HL-60/S4 treated with phorbol 12-myristate 13-acetate at 8.2 ng/mL for 4 days and 3 days (cell line): ENCODE data around the gene GTF2F1.
"Not testable (repeated sequence)": the region's sequence is repeated elsewhere in the genome, so short reads cannot be mapped to it uniquely, and the experiment has no call there.

Source experiments
- in situ Hi-C: fragments of 300-500 bp; cut with MboI; formaldehyde crosslinking; loops from 2 replicates; pipeline ENCODE4 v1.15.0; 2022; ENCODE audit warnings: low sequenced_read_pairs

The GTF2F1 gene

GRCh38 chr19:6417713-6418561 is 25.0 kb upstream of the GTF2F1 start:
- in situ Hi-C loops, result no loop called here

GRCh38 chr19:6416658-6417405 is 23.9 kb upstream of the GTF2F1 start:
- in situ Hi-C loops, result no loop called here

GRCh38 chr19:6415591-6416190 is 22.7 kb upstream of the GTF2F1 start:
- in situ Hi-C loops, result no loop called here

- in situ Hi-C loops, result no loop called here
Observed at GRCh38 chr19:6414793-6415590, 22.0 kb upstream of the GTF2F1 start.

- in situ Hi-C loops, result no loop called here
Observed at GRCh38 chr19:6413721-6414643, 21.0 kb upstream of the GTF2F1 start.

GRCh38 chr19:6413291-6413690 is 20.3 kb upstream of the GTF2F1 start:
- in situ Hi-C loops, result no loop called here

- in situ Hi-C loops, result no loop called here
Observed at GRCh38 chr19:6412447-6413091, 19.6 kb upstream of the GTF2F1 start.

- in situ Hi-C loops, result no loop called here
Observed at GRCh38 chr19:6412061-6412446, 19.1 kb upstream of the GTF2F1 start.

- in situ Hi-C loops, result no loop called here
Observed at GRCh38 chr19:6409346-6409745, 16.4 kb upstream of the GTF2F1 start.

- in situ Hi-C loops, result no loop called here
Observed at GRCh38 chr19:6406401-6406800, 13.4 kb upstream of the GTF2F1 start.

- in situ Hi-C loops, result no loop called here
Observed at GRCh38 chr19:6402837-6403608, 10.1 kb upstream of the GTF2F1 start.

- in situ Hi-C loops, result no loop called here
Observed at GRCh38 chr19:6402058-6402457, 9.1 kb upstream of the GTF2F1 start.

GRCh38 chr19:6400062-6400944 is 7.3 kb upstream of the GTF2F1 start:
- in situ Hi-C loops, result not testable (repeated sequence)

- in situ Hi-C loops, result no loop called here
Observed at GRCh38 chr19:6396305-6396704, 3.3 kb upstream of the GTF2F1 start.

GRCh38 chr19:6394831-6395230 is 1.9 kb upstream of the GTF2F1 start:
- in situ Hi-C loops, result no loop called here

- in situ Hi-C loops, result no loop called here
Observed at GRCh38 chr19:6393983-6394412, 1.0 kb upstream of the GTF2F1 start.

GRCh38 chr19:6392221-6393073 is 517 bp downstream of the GTF2F1 start:
- in situ Hi-C loops, result no loop called here
